ENCODE results near the gene RGS7BP.

The RGS7BP gene

GRCh38 chr5:64566310-64566916 is 60.6 kb downstream of the RGS7BP start:
- H3K4me1 ChIP-seq (ENCODE audit: insufficient read depth, low read length): no peaks in the 10 kb centered on the region; the same call in 1 of the 2 replicates
- H3K9me3 ChIP-seq (ENCODE audit: insufficient read depth, low read depth, low read length): no peaks in the 10 kb centered on the region
- no peak overlapping the region for H3K9ac ChIP-seq (ENCODE audit: low read depth, low read length)
- no peak overlapping the region for H3K4me3 ChIP-seq (ENCODE audit: low read length)
- no peaks in the 10 kb centered on the region for H3K27me3 ChIP-seq (ENCODE audit: insufficient read depth, low read length)
- no peaks in the 10 kb centered on the region for H3K36me3 ChIP-seq (ENCODE audit: insufficient read depth, low read depth, low read length)
- no peak overlapping the region for H3K27ac ChIP-seq (ENCODE audit: low read length)

- H3K9me3 ChIP-seq (ENCODE audit: insufficient read depth, low read depth, low read length): no peaks in the 10 kb centered on the region
- no peaks in the 10 kb centered on the region; the same call in 1 of the 2 replicates for H3K4me1 ChIP-seq (ENCODE audit: insufficient read depth, low read length)
- H3K4me3 ChIP-seq (ENCODE audit: low read length): no peak overlapping the region
- no peaks in the 10 kb centered on the region for H3K27me3 ChIP-seq (ENCODE audit: insufficient read depth, low read length)
- no peaks in the 10 kb centered on the region for H3K36me3 ChIP-seq (ENCODE audit: insufficient read depth, low read depth, low read length)
- no peak overlapping the region for H3K9ac ChIP-seq (ENCODE audit: low read depth, low read length)
- no peak overlapping the region for H3K27ac ChIP-seq (ENCODE audit: low read length)
Observed at GRCh38 chr5:64569858-64570257, 64.0 kb downstream of the RGS7BP start.

- Histone ChIP-seq H3K27ac (ENCODE audit: low read length) (no peak overlapping the region), H3K9ac (ENCODE audit: low read depth, low read length) (no peak overlapping the region)
Observed at GRCh38 chr5:64570395-64570996, 64.7 kb downstream of the RGS7BP start.

GRCh38 chr5:64575561-64575960 is 69.7 kb downstream of the RGS7BP start:
- Histone ChIP-seq H3K4me3 (ENCODE audit: low read length) (no peak overlapping the region), H3K9me3 (ENCODE audit: insufficient read depth, low read depth, low read length) (no peaks in the 10 kb centered on the region), H3K27ac (ENCODE audit: low read length) (no peak overlapping the region), H3K36me3 (ENCODE audit: insufficient read depth, low read depth, low read length) (no peaks in the 10 kb centered on the region), H3K9ac (ENCODE audit: low read depth, low read length) (no peak overlapping the region), H3K27me3 (ENCODE audit: insufficient read depth, low read length) (no peaks in the 10 kb centered on the region), H3K4me1 (ENCODE audit: insufficient read depth, low read length) (no peaks in the 10 kb centered on the region)

More at GRCh38 chr5:64570395-64570996, 64.7 kb downstream of the RGS7BP start:
- no peaks in the 10 kb centered on the region for H3K36me3 ChIP-seq (ENCODE audit: insufficient read depth, low read depth, low read length)
- no peaks in the 10 kb centered on the region for H3K9me3 ChIP-seq (ENCODE audit: insufficient read depth, low read depth, low read length)
- H3K27me3 ChIP-seq (ENCODE audit: insufficient read depth, low read length): no peaks in the 10 kb centered on the region
- no peaks in the 10 kb centered on the region; the same call in 1 of the 2 replicates for H3K4me1 ChIP-seq (ENCODE audit: insufficient read depth, low read length)
- no peak overlapping the region for H3K4me3 ChIP-seq (ENCODE audit: low read length)

- Histone ChIP-seq H3K9me3 (ENCODE audit: insufficient read depth, low read depth, low read length) (no peaks in the 10 kb centered on the region), H3K36me3 (ENCODE audit: insufficient read depth, low read depth, low read length) (no peaks in the 10 kb centered on the region), H3K27ac (ENCODE audit: low read length) (no peak overlapping the region), H3K9ac (ENCODE audit: low read depth, low read length) (no peak overlapping the region), H3K27me3 (ENCODE audit: insufficient read depth, low read length) (no peaks in the 10 kb centered on the region), H3K4me1 (ENCODE audit: insufficient read depth, low read length) (no peaks in the 10 kb centered on the region), H3K4me3 (ENCODE audit: low read length) (no peak overlapping the region)
Observed at GRCh38 chr5:64576250-64576649, 70.4 kb downstream of the RGS7BP start.

GRCh38 chr5:64585646-64586045 is 79.8 kb downstream of the RGS7BP start:
- no peaks in the 10 kb centered on the region for H3K27me3 ChIP-seq (ENCODE audit: insufficient read depth, low read length)
- H3K27ac ChIP-seq (ENCODE audit: low read length): no peak overlapping the region
- H3K9me3 ChIP-seq (ENCODE audit: insufficient read depth, low read depth, low read length): no peaks in the 10 kb centered on the region
- no peak overlapping the region for H3K4me3 ChIP-seq (ENCODE audit: low read length)
- H3K36me3 ChIP-seq (ENCODE audit: insufficient read depth, low read depth, low read length): no peaks in the 10 kb centered on the region
- no peak overlapping the region for H3K9ac ChIP-seq (ENCODE audit: low read depth, low read length)
- H3K4me1 ChIP-seq (ENCODE audit: insufficient read depth, low read length): no peaks in the 10 kb centered on the region

- H3K9me3 ChIP-seq (ENCODE audit: insufficient read depth, low read depth, low read length): no peaks in the 10 kb centered on the region
Observed at GRCh38 chr5:64587370-64587769, 81.6 kb downstream of the RGS7BP start.

GRCh38 chr5:64592730-64593341 is 87.0 kb downstream of the RGS7BP start:
- peaks cover 9% of the 10 kb centered on the region; the same call in 1 of the 2 replicates for H3K4me1 ChIP-seq (ENCODE audit: insufficient read depth, low read length)
- H3K4me3 ChIP-seq (ENCODE audit: low read length): no peak overlapping the region
- no peak overlapping the region for H3K9ac ChIP-seq (ENCODE audit: low read depth, low read length)
- no peaks in the 10 kb centered on the region for H3K36me3 ChIP-seq (ENCODE audit: insufficient read depth, low read depth, low read length)
- H3K9me3 ChIP-seq (ENCODE audit: insufficient read depth, low read depth, low read length): no peaks in the 10 kb centered on the region
- H3K27ac ChIP-seq (ENCODE audit: low read length): no peak overlapping the region
- H3K27me3 ChIP-seq (ENCODE audit: insufficient read depth, low read length): no peaks in the 10 kb centered on the region

More at GRCh38 chr5:64587370-64587769, 81.6 kb downstream of the RGS7BP start:
- H3K4me3 ChIP-seq (ENCODE audit: low read length): no peak overlapping the region
- H3K4me1 ChIP-seq (ENCODE audit: insufficient read depth, low read length): no peaks in the 10 kb centered on the region
- no peaks in the 10 kb centered on the region for H3K36me3 ChIP-seq (ENCODE audit: insufficient read depth, low read depth, low read length)
- no peak overlapping the region for H3K9ac ChIP-seq (ENCODE audit: low read depth, low read length)
- no peaks in the 10 kb centered on the region for H3K27me3 ChIP-seq (ENCODE audit: insufficient read depth, low read length)
- no peak overlapping the region for H3K27ac ChIP-seq (ENCODE audit: low read length)

GRCh38 chr5:64594025-64594424 is 88.2 kb downstream of the RGS7BP start:
- Histone ChIP-seq H3K9ac (ENCODE audit: low read depth, low read length) (no peak overlapping the region), H3K4me3 (ENCODE audit: low read length) (no peak overlapping the region), H3K36me3 (ENCODE audit: insufficient read depth, low read depth, low read length) (no peaks in the 10 kb centered on the region), H3K9me3 (ENCODE audit: insufficient read depth, low read depth, low read length) (no peaks in the 10 kb centered on the region), H3K27ac (ENCODE audit: low read length) (no peak overlapping the region), H3K4me1 (ENCODE audit: insufficient read depth, low read length) (peaks cover 9% of the 10 kb centered on the region; the same call in 1 of the 2 replicates), H3K27me3 (ENCODE audit: insufficient read depth, low read length) (no peaks in the 10 kb centered on the region)

GRCh38 chr5:64594601-64595000 is 88.8 kb downstream of the RGS7BP start:
- Histone ChIP-seq H3K27ac (ENCODE audit: low read length) (no peak overlapping the region), H3K9ac (ENCODE audit: low read depth, low read length) (no peak overlapping the region), H3K36me3 (ENCODE audit: insufficient read depth, low read depth, low read length) (no peaks in the 10 kb centered on the region), H3K9me3 (ENCODE audit: insufficient read depth, low read depth, low read length) (no peaks in the 10 kb centered on the region), H3K27me3 (ENCODE audit: insufficient read depth, low read length) (no peaks in the 10 kb centered on the region), H3K4me1 (ENCODE audit: insufficient read depth, low read length) (peaks cover 9% of the 10 kb centered on the region; the same call in 1 of the 2 replicates), H3K4me3 (ENCODE audit: low read length) (no peak overlapping the region)

GRCh38 chr5:64595031-64595855 is 89.4 kb downstream of the RGS7BP start:
- Histone ChIP-seq H3K9ac (ENCODE audit: low read depth, low read length) (no peak overlapping the region), H3K36me3 (ENCODE audit: insufficient read depth, low read depth, low read length) (no peaks in the 10 kb centered on the region), H3K27me3 (ENCODE audit: insufficient read depth, low read length) (no peaks in the 10 kb centered on the region), H3K4me3 (ENCODE audit: low read length) (no peak overlapping the region), H3K27ac (ENCODE audit: low read length) (no peak overlapping the region), H3K4me1 (ENCODE audit: insufficient read depth, low read length) (peaks cover 9% of the 10 kb centered on the region; the same call in 1 of the 2 replicates), H3K9me3 (ENCODE audit: insufficient read depth, low read depth, low read length) (no peaks in the 10 kb centered on the region)

Measured in iPS-20b (cell line).